ENCODE data around the gene SLX9.

GRCh38 chr21:44993321-44994046, 53.7 kb downstream of the SLX9 start:
- TF ChIP-seq, protein P1, sequence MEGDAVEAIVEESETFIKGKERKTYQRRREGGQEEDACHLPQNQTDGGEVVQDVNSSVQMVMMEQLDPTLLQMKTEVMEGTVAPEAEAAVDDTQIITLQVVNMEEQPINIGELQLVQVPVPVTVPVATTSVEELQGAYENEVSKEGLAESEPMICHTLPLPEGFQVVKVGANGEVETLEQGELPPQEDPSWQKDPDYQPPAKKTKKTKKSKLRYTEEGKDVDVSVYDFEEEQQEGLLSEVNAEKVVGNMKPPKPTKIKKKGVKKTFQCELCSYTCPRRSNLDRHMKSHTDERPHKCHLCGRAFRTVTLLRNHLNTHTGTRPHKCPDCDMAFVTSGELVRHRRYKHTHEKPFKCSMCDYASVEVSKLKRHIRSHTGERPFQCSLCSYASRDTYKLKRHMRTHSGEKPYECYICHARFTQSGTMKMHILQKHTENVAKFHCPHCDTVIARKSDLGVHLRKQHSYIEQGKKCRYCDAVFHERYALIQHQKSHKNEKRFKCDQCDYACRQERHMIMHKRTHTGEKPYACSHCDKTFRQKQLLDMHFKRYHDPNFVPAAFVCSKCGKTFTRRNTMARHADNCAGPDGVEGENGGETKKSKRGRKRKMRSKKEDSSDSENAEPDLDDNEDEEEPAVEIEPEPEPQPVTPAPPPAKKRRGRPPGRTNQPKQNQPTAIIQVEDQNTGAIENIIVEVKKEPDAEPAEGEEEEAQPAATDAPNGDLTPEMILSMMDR (IDR thresholded peaks at IDR 0.05), result no peak
- TF ChIP-seq ZFX (IDR thresholded peaks at IDR 0.05; ENCODE audit: borderline replicate concordance), result no peak
